ENCODE measurements around the gene DTNBP1. TPM values are rescaled to one million over a fixed set of nuclear protein-coding genes. Genes with fewer than 3 reads are reported as not detected.

Gene DTNBP1
- total RNA-seq, 1 donor from 2014 or later: 22.4 TPM

GRCh38 chr6:15626160-15626559, 36.7 kb downstream of the DTNBP1 start:
- DNase-seq (ENCODE audit: low spot score): no peak

- DNase-seq (ENCODE audit: low spot score): no peak
Measured at GRCh38 chr6:15623276-15624116, 39.3 kb downstream of the DTNBP1 start.

- DNase-seq (ENCODE audit: low spot score): no peak
Measured at GRCh38 chr6:15622045-15622740, 40.6 kb downstream of the DTNBP1 start.

GRCh38 chr6:15621203-15622044, 41.4 kb downstream of the DTNBP1 start:
- DNase-seq (ENCODE audit: low spot score): peak; percentile 63

- DNase-seq (ENCODE audit: low spot score): no peak
Measured at GRCh38 chr6:15620611-15621010, 42.2 kb downstream of the DTNBP1 start.

GRCh38 chr6:15619330-15619729, 43.5 kb downstream of the DTNBP1 start:
- no peak for DNase-seq (ENCODE audit: low spot score)

GRCh38 chr6:15618685-15619084, 44.1 kb downstream of the DTNBP1 start:
- DNase-seq (ENCODE audit: low spot score): no peak

GRCh38 chr6:15616261-15616660, 46.6 kb downstream of the DTNBP1 start:
- no peak for DNase-seq (ENCODE audit: low spot score)

- no peak for DNase-seq (ENCODE audit: low spot score)
Measured at GRCh38 chr6:15615802-15616201, 47.0 kb downstream of the DTNBP1 start.

- no peak for DNase-seq (ENCODE audit: low spot score)
Measured at GRCh38 chr6:15614277-15614676, 48.6 kb downstream of the DTNBP1 start.

- DNase-seq (ENCODE audit: low spot score): no peak
Measured at GRCh38 chr6:15608396-15608795, 54.4 kb downstream of the DTNBP1 start.

- DNase-seq (ENCODE audit: low spot score): no peak
Measured at GRCh38 chr6:15607603-15608002, 55.2 kb downstream of the DTNBP1 start.

- no peak for DNase-seq (ENCODE audit: low spot score)
Measured at GRCh38 chr6:15606347-15606746, 56.5 kb downstream of the DTNBP1 start.

- DNase-seq (ENCODE audit: low spot score): no peak
Measured at GRCh38 chr6:15604843-15605242, 58.0 kb downstream of the DTNBP1 start.

GRCh38 chr6:15602154-15602553, 60.7 kb downstream of the DTNBP1 start:
- DNase-seq (ENCODE audit: low spot score): no peak

GRCh38 chr6:15598273-15598798, 64.5 kb downstream of the DTNBP1 start:
- DNase-seq (ENCODE audit: low spot score): no peak

- DNase-seq (ENCODE audit: low spot score): no peak
Measured at GRCh38 chr6:15596186-15596896, 66.5 kb downstream of the DTNBP1 start.

GRCh38 chr6:15595461-15596173, 67.2 kb downstream of the DTNBP1 start:
- no peak for DNase-seq (ENCODE audit: low spot score)

- no peak for DNase-seq (ENCODE audit: low spot score)
Measured at GRCh38 chr6:15594512-15595259, 68.1 kb downstream of the DTNBP1 start.

- DNase-seq (ENCODE audit: low spot score): no peak
Measured at GRCh38 chr6:15593798-15594197, 69.0 kb downstream of the DTNBP1 start.
